ENCODE measurements around the gene CSF2RB.

CSF2RB gene

GRCh38 chr22:36887162-36887561 lies 26.3 kb upstream of the CSF2RB start:
- TF ChIP-seq CTCF (IDR thresholded peaks at IDR 0.05; ENCODE audit: low read length, missing control alignments) = no peak
- DNase-seq (ENCODE audit: low read depth) = no peak
- H3K4me3 ChIP-seq (replicated peaks; ENCODE audit: low read depth, low read length) = no peak overlapping the region

- TF ChIP-seq CTCF (IDR thresholded peaks at IDR 0.05; ENCODE audit: low read length, missing control alignments) = no peak
- no peak overlapping the region for H3K4me3 ChIP-seq (replicated peaks; ENCODE audit: low read depth, low read length)
- DNase-seq (ENCODE audit: low read depth) = peak; percentile 61
These were observed 21.8 kb upstream of the CSF2RB start for GRCh38 chr22:36891646-36892045.

GRCh38 chr22:36892292-36892691 lies 21.1 kb upstream of the CSF2RB start:
- H3K4me3 ChIP-seq (replicated peaks; ENCODE audit: low read depth, low read length) = no peak overlapping the region
- no peak for TF ChIP-seq CTCF (IDR thresholded peaks at IDR 0.05; ENCODE audit: low read length, missing control alignments)
- DNase-seq (ENCODE audit: low read depth) = peak; percentile 49

- H3K4me3 ChIP-seq (replicated peaks; ENCODE audit: low read depth, low read length) = no peak overlapping the region
- no peak for TF ChIP-seq CTCF (IDR thresholded peaks at IDR 0.05; ENCODE audit: low read length, missing control alignments)
These were observed 20.2 kb upstream of the CSF2RB start for GRCh38 chr22:36893262-36893661.

GRCh38 chr22:36894266-36894665 lies 19.2 kb upstream of the CSF2RB start:
- DNase-seq (ENCODE audit: low read depth) = no peak
- TF ChIP-seq CTCF (IDR thresholded peaks at IDR 0.05; ENCODE audit: low read length, missing control alignments) = no peak
- H3K4me3 ChIP-seq (replicated peaks; ENCODE audit: low read depth, low read length) = no peak overlapping the region

More at GRCh38 chr22:36893262-36893661, 20.2 kb upstream of the CSF2RB start:
- DNase-seq (ENCODE audit: low read depth) = no peak

- H3K4me3 ChIP-seq (replicated peaks; ENCODE audit: low read depth, low read length) = no peak overlapping the region
- no peak for DNase-seq (ENCODE audit: low read depth)
- no peak for TF ChIP-seq CTCF (IDR thresholded peaks at IDR 0.05; ENCODE audit: low read length, missing control alignments)
These were observed 15.8 kb upstream of the CSF2RB start for GRCh38 chr22:36897611-36898010.

- H3K4me3 ChIP-seq (replicated peaks; ENCODE audit: low read depth, low read length) = no peak overlapping the region
- DNase-seq (ENCODE audit: low read depth) = no peak
- no peak for TF ChIP-seq CTCF (IDR thresholded peaks at IDR 0.05; ENCODE audit: low read length, missing control alignments)
These were observed 14.7 kb upstream of the CSF2RB start for GRCh38 chr22:36898690-36899089.

Data from fibroblast of pulmonary artery (primary cell).